Uterus (tissue), 2 donors: ENCODE data around the gene AP2B1.

ENCODE experiments used
- CTCF ChIP-seq, 4 experiments: fragments of 200-600 bp in 2 of 4; fragments of 450-650 bp in 2 of 4; sonication (generic) in 2 of 4; IDR thresholded peaks; one replicate each; pipeline ENCODE4 v1.5.1; 2016 to 2019; ENCODE audit warnings: antibody characterized with exemption in 4 of 4, mild to moderate bottlenecking in 2 of 4, moderate library complexity in 1 of 4
- POLR2A ChIP-seq, 2 donors: fragments of 450-650 bp; IDR thresholded peaks; one replicate each; pipeline ENCODE4 v1.6.1; 2016; ENCODE audit warnings: antibody characterized with exemption in 2 of 2, mild to moderate bottlenecking in 1 of 2, moderate library complexity in 1 of 2

- no peak for TF ChIP-seq CTCF (IDR thresholded peaks at IDR 0.05)
- TF ChIP-seq POLR2A (IDR thresholded peaks at IDR 0.05) = no peak
Observed at GRCh38 chr17:35537601-35538141, 49.5 kb upstream of the AP2B1 start, which contains the start of gene SLFN12L.
